T-cell (primary cell): ENCODE results near the gene CDK2. TPM values are rescaled to one million over a fixed set of nuclear protein-coding genes. Genes with fewer than 3 reads are reported as not detected.

Source experiments
- ATAC-seq, 4 experiments: fragments of 200-7000 bp in 3 of 4; fragments of 150-1000 bp in 1 of 4; cut with Tn5 transposase; replicated peaks in 1 of 4; 1 replicate in 3 of 4; 2 replicates in 1 of 4; pipeline ENCODE4 v1.10.0; 2021; ENCODE audit warnings: moderate library complexity in 3 of 4, mild to moderate bottlenecking in 2 of 4, moderate number of reproducible peaks in 1 of 4
- CTCF ChIA-PET, 2 donors: fragments of 300-600 bp; sonication (Branson Sonifier 250); formaldehyde crosslinking; loops; one replicate each; lab custom pipeline; 2022; ENCODE audit warnings: antibody characterized with exemption in 2 of 2; lab: Charles Lee
- POLR2A ChIA-PET, 2 donors: fragments of 300-600 bp; sonication (Branson Sonifier 250); formaldehyde crosslinking; loops; one replicate each; lab custom pipeline; 2022; ENCODE audit warnings: antibody characterized with exemption in 2 of 2; lab: Charles Lee
- DNase-seq, 35 experiments: peaks; one replicate each; pipeline versions ENCODE4 v3.0.0 to v3.0.0-alpha.2; 2013 to 2023
- H3K27ac ChIP-seq: one replicate; pipeline ENCODE4 v1.5.1; 2013; ENCODE audit warnings: low read length
- H3K27me3 ChIP-seq, 2 experiments: replicated peaks in 1 of 2; 1 replicate in 1 of 2; 2 replicates in 1 of 2; pipeline versions ENCODE4 v1.6.1 to v1.7.0; 2013; ENCODE audit warnings: low read length in 1 of 2, mixed read lengths in 1 of 2; ENCODE audit not compliant: control insufficient read depth in 2 of 2, insufficient read depth in 2 of 2; ENCODE audit errors: extremely low read depth in 1 of 2
- H3K36me3 ChIP-seq, 2 donors: 1 replicate in 1 of 2; 2 replicates in 1 of 2; pipeline versions ENCODE4 v1.6.1 to v1.7.0; 2013; ENCODE audit warnings: low read length in 1 of 2; ENCODE audit not compliant: control insufficient read depth in 2 of 2, insufficient read depth in 1 of 2; ENCODE audit errors: extremely low read depth in 1 of 2
- H3K4me1 ChIP-seq, 2 experiments: 1 replicate in 1 of 2; 2 replicates in 1 of 2; pipeline versions ENCODE4 v1.6.1 to v1.7.0; 2013; ENCODE audit warnings: low read length in 2 of 2, mixed read lengths in 1 of 2; ENCODE audit not compliant: insufficient read depth in 2 of 2, control insufficient read depth in 1 of 2; ENCODE audit errors: extremely low read depth in 1 of 2
- H3K4me3 ChIP-seq, 2 donors: 1 replicate in 1 of 2; 2 replicates in 1 of 2; pipeline versions ENCODE4 v1.5.1 to v1.7.0; 2013; ENCODE audit warnings: mild to moderate bottlenecking in 2 of 2, low read length in 1 of 2, moderate library complexity in 1 of 2; ENCODE audit not compliant: control insufficient read depth in 1 of 2; ENCODE audit errors: extremely low read depth in 1 of 2
- H3K9me3 ChIP-seq: 2 replicates; pipeline ENCODE4 v1.7.0; 2013
- H3K27ac Mint-ChIP-seq, 2 donors: one replicate each; pipeline ENCODE4 v1.8.0; 2020 to 2021; ENCODE audit warnings: mild to moderate bottlenecking in 2 of 2, mixed read lengths in 2 of 2
- H3K27me3 Mint-ChIP-seq, 2 donors: one replicate each; pipeline ENCODE4 v1.8.0; 2021 to 2022; ENCODE audit warnings: mixed read lengths in 2 of 2
- H3K36me3 Mint-ChIP-seq: one replicate; pipeline ENCODE4 v1.8.0; 2021; ENCODE audit warnings: mixed read lengths
- H3K4me1 Mint-ChIP-seq, 3 donors: one replicate each; pipeline ENCODE4 v1.8.0; 2020 to 2022; ENCODE audit warnings: mixed read lengths in 3 of 3, mild to moderate bottlenecking in 1 of 3
- H3K4me3 Mint-ChIP-seq, 3 donors: one replicate each; pipeline ENCODE4 v1.8.0; 2020 to 2022; ENCODE audit warnings: mild to moderate bottlenecking in 3 of 3, mixed read lengths in 3 of 3, moderate library complexity in 3 of 3
- H3K9me3 Mint-ChIP-seq, 3 donors: one replicate each; pipeline ENCODE4 v1.8.0; 2020 to 2022; ENCODE audit warnings: mixed read lengths in 3 of 3
- WGBS: methylation state at CpG from one replicate; pipeline ENCODE4 v1.1.5; 2013; ENCODE audit warnings: missing lambda C conversion rate; ENCODE audit not compliant: insufficient coverage; 5-methylcytosine and 5-hydroxymethylcytosine counted together
- total RNA-seq, 35 experiments: library from RNA in 6 of 35; stranded (reverse) in 6 of 35; fragments of 120-200 nt in 1 of 35; gene quantifications; one replicate each; pipeline versions ENCODE4 v1.2.1 to v1.2.4 and lab custom pipeline; 2013 to 2026

The CDK2 gene
- total RNA-seq, 5 donors from 2014 or later (not counting 1 experiment from before 2014, with no cell fraction given) = 17.8 to 32.3 (median 23.3) TPM

DNA sequence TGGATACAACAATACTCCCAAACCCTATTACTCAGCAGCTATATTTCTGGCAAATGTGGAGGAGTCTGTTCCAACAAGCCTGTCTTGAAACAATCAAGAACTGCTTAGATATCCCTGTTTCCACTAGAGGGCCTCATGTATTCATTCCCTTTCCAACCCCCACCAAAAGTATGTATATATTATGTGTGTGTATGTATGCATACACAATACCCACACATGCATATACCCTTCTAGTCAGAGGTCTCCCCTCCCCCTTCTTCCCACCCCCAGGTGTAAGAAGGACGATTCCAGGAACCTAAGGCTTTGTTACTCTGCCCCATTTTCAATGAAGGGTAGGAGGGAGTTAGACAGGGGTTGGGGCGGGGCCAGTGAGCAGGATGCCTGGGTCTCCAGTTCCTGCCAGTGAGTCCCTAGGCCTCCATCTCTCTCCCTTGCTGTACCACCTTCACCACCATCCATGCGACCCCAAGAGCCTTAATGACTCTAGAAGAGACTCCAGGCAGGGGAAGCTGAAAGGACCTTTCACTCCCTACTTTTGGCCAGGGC is 35.8 kb upstream of the CDK2 start, which contains the start of gene DGKA:
TSS of gene DGKA (plus strand) at position 392 of the 546 bp plus-strand sequence. CDS start 5,342 bp downstream, outside the sequence.
- Mint-ChIP-seq H3K9me3 (no peaks in the 10 kb centered on the region), H3K36me3 (peaks cover 27% of the 10 kb centered on the region), H3K4me1 (peaks cover 53 to 77% (median 67%) of the 10 kb centered on the region in 3 donors), H3K27me3 (no peaks in the 10 kb centered on the region), H3K4me3 (peak within 1 kb of the TSS; percentile 96 to 100 (median 97)), H3K27ac (peak within 1 kb of the TSS; percentile 96 to 99)
- H3K27ac ChIP-seq = peak within 1 kb of the TSS; percentile 84
- DNase-seq (peak; percentile 53 to 82 (median 73)), ATAC-seq (peak; percentile 26 to 29 (median 28))
- peaks cover 36 to 60% of the 10 kb centered on the region in 2 experiments for H3K4me1 ChIP-seq
- H3K4me3 ChIP-seq = peak within 1 kb of the TSS; percentile 88 to 98
- peaks cover 0 to 23% of the 10 kb centered on the region in 2 donors for H3K36me3 ChIP-seq
- WGBS = no CpG with 5 or more reads among the region's 3 CpGs
- H3K27me3 ChIP-seq = no peaks in the 10 kb centered on the region
- POLR2A ChIA-PET = interaction anchor here in 1 of 2 donors (0.5 kb wide), 1 partner anchor 101 kb away, joined by 6 read pairs; the partner anchor contains the start of gene DNAJC14
- CTCF ChIA-PET = interaction anchor here (0.6 to 1.3 kb wide), 9 partner anchors 9 to 192 kb away, joined by 3 to 14 read pairs (median 4); partner anchors contain the start of genes RAB5B (in 1 of the 2) and SARNP (in 1 of the 2)
- H3K9me3 ChIP-seq = no peaks in the 10 kb centered on the region

DNA sequence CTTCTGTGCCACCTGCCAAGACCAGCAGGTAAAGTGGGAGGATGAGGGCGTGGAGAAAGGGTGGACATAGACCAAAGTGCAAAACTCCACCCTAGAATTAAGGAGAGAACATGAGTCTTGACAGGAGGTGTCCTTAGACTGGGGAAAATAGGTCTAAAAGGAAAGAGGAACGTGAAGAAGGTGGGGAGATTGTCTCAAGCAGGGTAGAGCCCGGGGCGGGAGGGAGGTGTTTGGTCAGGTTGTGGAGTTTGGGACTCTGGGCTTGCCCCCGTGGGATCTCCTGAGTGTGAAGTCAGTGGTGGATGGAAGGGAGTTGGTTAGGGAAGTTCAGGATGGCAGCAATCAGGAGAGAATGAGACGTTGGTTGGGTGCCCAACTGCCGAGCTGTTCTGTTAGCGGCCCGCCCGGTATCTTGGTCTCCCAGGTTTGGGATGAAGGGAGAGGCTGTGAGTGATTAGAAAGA is 35.3 kb upstream of the CDK2 start:
- H3K9me3 Mint-ChIP-seq = no peaks in the 10 kb centered on the region
- 0% methylated on average over 9 of the region's 10 CpGs for WGBS
- H3K4me1 Mint-ChIP-seq = peaks cover 53 to 77% (median 67%) of the 10 kb centered on the region in 3 donors
- ChIA-PET CTCF (interaction anchor here in 1 of 2 donors (1.1 kb wide), 1 partner anchor 9 kb away, joined by 6 read pairs; no protein-coding TSS in a partner anchor), POLR2A (no interaction called here)
- H3K4me3 ChIP-seq = peak overlapping the region; percentile 88 to 98
- H3K27ac ChIP-seq = peak overlapping the region; percentile 84
- H3K36me3 ChIP-seq = peaks cover 0 to 26% of the 10 kb centered on the region in 2 donors
- ATAC-seq = no peak
- H3K27ac Mint-ChIP-seq = peak overlapping the region; percentile 96 to 99
- H3K4me3 Mint-ChIP-seq = peak overlapping the region; percentile 96 to 100 (median 97)
- DNase-seq = peak in 1 of 35 experiments; percentile 6
- H3K4me1 ChIP-seq = peaks cover 34 to 60% of the 10 kb centered on the region in 2 experiments
- H3K27me3 Mint-ChIP-seq = no peaks in the 10 kb centered on the region
- H3K36me3 Mint-ChIP-seq = peaks cover 31% of the 10 kb centered on the region
- H3K9me3 ChIP-seq = no peaks in the 10 kb centered on the region
- H3K27me3 ChIP-seq = no peaks in the 10 kb centered on the region

DNA sequence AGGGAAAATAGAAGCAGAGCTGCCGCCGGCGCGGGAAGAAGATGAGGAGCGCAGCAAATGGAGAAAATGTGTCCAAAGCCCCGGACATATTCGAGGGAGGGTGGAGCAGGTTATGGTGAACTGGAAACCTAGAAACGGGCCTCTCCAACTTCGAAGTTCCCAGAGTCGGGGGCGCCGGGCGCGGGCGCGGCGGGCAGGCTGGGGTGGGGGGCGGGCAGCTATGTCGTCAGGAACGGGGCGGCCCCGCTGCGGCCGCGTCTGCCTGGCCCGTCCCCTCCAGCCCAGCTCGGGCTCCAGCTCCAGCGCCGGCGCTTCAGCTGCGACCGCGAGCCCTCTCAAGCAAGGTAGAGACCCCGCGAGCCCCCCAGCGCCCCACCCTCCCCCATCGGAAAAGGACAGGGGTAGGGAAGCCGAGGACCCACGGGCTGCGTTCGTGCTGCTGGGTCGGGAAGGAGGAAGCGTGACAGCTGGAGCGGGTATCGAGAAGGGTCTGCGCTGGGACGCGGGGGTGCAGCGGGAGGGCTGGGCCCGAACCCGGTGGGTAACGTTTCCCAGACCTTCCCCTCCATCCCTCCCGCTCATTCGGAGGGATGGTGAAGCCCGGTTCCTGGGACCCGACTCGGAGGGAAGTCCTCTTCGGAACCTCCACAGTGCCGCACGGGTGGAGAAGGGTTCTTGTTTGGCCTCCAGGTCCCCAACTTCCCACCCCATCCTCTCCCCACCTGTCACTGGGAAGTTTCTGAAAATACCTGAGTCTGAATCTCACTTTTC is 34.7 kb upstream of the CDK2 start:
- Mint-ChIP-seq H3K27me3 (no peaks in the 10 kb centered on the region), H3K36me3 (peaks cover 34% of the 10 kb centered on the region), H3K4me1 (peaks cover 56 to 77% (median 70%) of the 10 kb centered on the region in 3 donors), H3K4me3 (peak overlapping the region; percentile 96 to 100 (median 97)), H3K27ac (peak overlapping the region; percentile 96 to 99), H3K9me3 (no peaks in the 10 kb centered on the region)
- peak in 6 of 35 experiments; percentile 12 to 53 (median 33) for DNase-seq
- under 1% methylated on average over 32 of the region's 60 CpGs for WGBS
- Histone ChIP-seq H3K36me3 (peaks cover 0 to 32% of the 10 kb centered on the region in 2 donors), H3K4me3 (peak overlapping the region; percentile 88 to 98), H3K27me3 (no peaks in the 10 kb centered on the region), H3K4me1 (peaks cover 37 to 65% of the 10 kb centered on the region in 2 experiments), H3K27ac (peak overlapping the region; percentile 84), H3K9me3 (no peaks in the 10 kb centered on the region)
- no peak for ATAC-seq
- POLR2A ChIA-PET = no interaction called here
- CTCF ChIA-PET = interaction anchor here in 1 of 2 donors (1.1 kb wide), 1 partner anchor 8 kb away, joined by 6 read pairs; no protein-coding TSS in a partner anchor

DNA sequence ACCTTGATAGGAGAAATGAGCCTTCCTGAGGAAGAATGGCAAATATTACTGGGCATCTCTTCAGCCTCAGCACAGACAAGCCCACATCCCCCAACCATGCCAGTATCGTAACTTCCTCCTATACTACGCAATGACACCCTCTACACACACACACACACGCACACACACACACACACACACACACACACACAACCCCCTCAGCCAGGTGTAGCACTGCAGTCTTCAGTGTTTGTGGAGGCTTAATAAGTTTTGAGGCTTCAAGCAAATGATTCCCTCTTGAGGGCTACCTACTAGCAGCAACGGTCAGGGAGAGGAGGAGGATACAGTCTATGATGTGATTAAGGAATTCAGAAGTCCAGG is 34.1 kb upstream of the CDK2 start:
- POLR2A ChIA-PET = no interaction called here
- Histone ChIP-seq H3K27me3 (no peaks in the 10 kb centered on the region), H3K9me3 (no peaks in the 10 kb centered on the region), H3K4me3 (peak overlapping the region; percentile 88 to 93), H3K4me1 (peaks cover 43 to 71% of the 10 kb centered on the region in 2 experiments), H3K27ac (peak overlapping the region; percentile 73), H3K36me3 (peaks cover 3 to 38% of the 10 kb centered on the region in 2 donors)
- peak overlapping the region; percentile 96 to 100 (median 97) for H3K4me3 Mint-ChIP-seq
- ATAC-seq = peak in 1 of 4 experiments; percentile 8
- 0% methylated on average over 1 of the region's 4 CpGs for WGBS
- H3K9me3 Mint-ChIP-seq = no peaks in the 10 kb centered on the region
- CTCF ChIA-PET = interaction anchor here in 1 of 2 donors (1.0 to 1.3 kb wide), 2 partner anchors 42 to 115 kb away, joined by 4 to 6 read pairs; partner anchors contain the start of genes ORMDL2, RAB5B and SARNP
- H3K27ac Mint-ChIP-seq = peak overlapping the region; percentile 96 to 99
- H3K36me3 Mint-ChIP-seq = peaks cover 40% of the 10 kb centered on the region
- H3K4me1 Mint-ChIP-seq = peaks cover 62 to 80% (median 76%) of the 10 kb centered on the region in 3 donors
- H3K27me3 Mint-ChIP-seq = no peaks in the 10 kb centered on the region
- DNase-seq = peak in 34 of 35 experiments; percentile 23 to 70 (median 55)

DNA sequence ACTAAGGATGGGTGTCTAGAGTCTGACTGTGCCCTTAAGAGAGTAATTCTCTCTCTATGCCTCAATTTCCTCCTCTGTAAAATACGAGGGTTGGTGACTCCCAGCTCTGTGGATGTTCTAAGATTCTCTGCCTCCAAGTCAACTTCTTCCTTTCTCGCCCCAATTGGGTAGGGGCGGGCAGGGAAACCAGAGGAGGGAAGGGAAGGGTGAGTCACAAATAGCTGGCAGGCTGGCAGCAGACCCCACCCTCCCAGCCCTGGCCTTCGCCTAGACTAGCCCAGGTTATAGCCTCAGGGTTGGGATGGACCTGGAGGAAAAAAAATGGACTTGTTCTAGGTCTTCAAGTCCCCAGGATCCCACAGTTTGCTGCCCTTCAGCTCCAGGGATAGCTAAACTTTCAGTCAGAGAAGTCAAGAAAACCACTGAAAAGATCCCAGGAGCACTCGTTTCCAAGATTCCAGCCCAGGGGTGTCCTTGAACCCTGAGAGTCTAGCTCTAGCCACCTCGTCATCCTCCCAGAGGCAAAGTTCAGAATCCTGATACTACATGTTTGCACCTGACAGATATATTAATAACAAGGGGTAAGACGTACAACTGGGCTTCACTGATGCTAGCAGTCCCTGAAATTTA is 33.3 kb upstream of the CDK2 start:
- Mint-ChIP-seq H3K9me3 (no peaks in the 10 kb centered on the region), H3K27me3 (no peaks in the 10 kb centered on the region), H3K27ac (peak overlapping the region; percentile 96 to 99), H3K4me1 (peaks cover 64 to 81% (median 78%) of the 10 kb centered on the region in 3 donors), H3K36me3 (peaks cover 43% of the 10 kb centered on the region), H3K4me3 (peak overlapping the region; percentile 96 to 100 (median 97))
- WGBS = 20% methylated on average over 1 of the region's 7 CpGs
- ATAC-seq (no peak), DNase-seq (peak in 2 of 35 experiments; percentile 35 to 36)
- peaks cover 4 to 45% of the 10 kb centered on the region in 2 donors for H3K36me3 ChIP-seq
- CTCF ChIA-PET = interaction anchor here (0.7 to 1.3 kb wide), 5 partner anchors 9 to 115 kb away, joined by 3 to 9 read pairs (median 4); partner anchors contain the start of genes ORMDL2 (in 1 of the 2), RAB5B (in 1 of the 2) and SARNP (in 1 of the 2)
- H3K27ac ChIP-seq = peak overlapping the region; percentile 73
- POLR2A ChIA-PET = interaction anchor here in 1 of 2 donors (0.5 to 1.2 kb wide), 2 partner anchors 115 to 180 kb away, joined by 4 to 10 read pairs; partner anchors contain the start of genes ORMDL2 and SARNP
- peak overlapping the region; percentile 88 to 93 for H3K4me3 ChIP-seq
- H3K4me1 ChIP-seq = peaks cover 48 to 75% of the 10 kb centered on the region in 2 experiments
- H3K27me3 ChIP-seq = no peaks in the 10 kb centered on the region
- no peaks in the 10 kb centered on the region for H3K9me3 ChIP-seq
